OCI-LY3 (cell line): ENCODE measurements around the gene CAMK1D.
A peak's percentile ranks its signal among the peaks of the same experiment; 100 is the strongest.

Experiments used
- H2AFZ ChIP-seq: fragments of 200-600, 300-600 bp; shearing (Covaris generic); 2 replicates; pipeline ENCODE4 v1.6.0; 2014; ENCODE audit warnings: antibody characterized with exemption, low read depth, low read length
- H3K27ac ChIP-seq: fragments of 200-600, 300-600 bp; sonication (generic); 2 replicates; pipeline ENCODE4 v1.5.1; 2014; ENCODE audit warnings: mild to moderate bottlenecking, low read length, moderate library complexity, mixed read lengths
- H3K27me3 ChIP-seq: fragments of 200-600, 300-600 bp; sonication (generic); 2 replicates; pipeline ENCODE4 v1.6.1; 2014; ENCODE audit warnings: low read depth, low read length, mixed read lengths
- H3K36me3 ChIP-seq: fragments of 200-600, 300-600 bp; sonication (generic); replicated peaks from 2 replicates; pipeline ENCODE3; 2014; ENCODE audit warnings: low read depth, low read length, mixed read lengths
- H3K4me1 ChIP-seq: fragments of 300-600, 200-600 bp; sonication (generic); 2 replicates; pipeline ENCODE4 v1.6.1; 2014; ENCODE audit warnings: low read length, mixed read lengths
- H3K4me2 ChIP-seq: fragments of 200-600, 300-600 bp; sonication (generic); 2 replicates; pipeline ENCODE4 v1.6.1; 2014; ENCODE audit warnings: low read length, mixed read lengths
- H3K4me3 ChIP-seq: fragments of 300-600, 200-600 bp; sonication (generic); 2 replicates; pipeline ENCODE4 v1.5.1; 2014; ENCODE audit warnings: antibody characterized with exemption, mild to moderate bottlenecking, low read length, moderate library complexity
- H3K79me2 ChIP-seq: fragments of 300-600, 200-600 bp; shearing (Covaris generic); 2 replicates; pipeline ENCODE4 v1.6.1; 2014; ENCODE audit warnings: mild to moderate bottlenecking, low read length, mixed read lengths
- H3K9ac ChIP-seq: fragments of 300-600, 200-600 bp; shearing (Covaris generic); 2 replicates; pipeline ENCODE4 v1.6.0; 2014; ENCODE audit warnings: mild to moderate bottlenecking, low read length, moderate library complexity
- H3K9me3 ChIP-seq: fragments of 200-600, 300-600 bp; shearing (Covaris generic); 2 replicates; pipeline ENCODE4 v1.6.1; 2014; ENCODE audit warnings: low read length, mixed read lengths; ENCODE audit not compliant: insufficient read depth
- H4K20me1 ChIP-seq: fragments of 200-600, 300-600 bp; sonication (generic); 2 replicates; pipeline ENCODE4 v1.6.1; 2016; ENCODE audit warnings: low read length, mixed read lengths; ENCODE audit not compliant: insufficient read depth
- CTCF ChIP-seq: fragments of 200-600, 300-600 bp; sonication (generic); IDR thresholded peaks from 2 replicates; pipeline ENCODE4 v1.5.1; 2014; ENCODE audit warnings: antibody characterized with exemption, low read length, low read depth
- EZH2phosphoT487 ChIP-seq: fragments of 200-600 bp; shearing (Covaris generic); IDR thresholded peaks from 2 replicates; pipeline ENCODE4 v1.6.1; 2018; ENCODE audit warnings: antibody characterized with exemption, mixed run types, low read depth

Gene CAMK1D

GRCh38 chr10:12564173-12564572 lies 214.8 kb downstream of the CAMK1D start:
- H3K36me3 ChIP-seq = no peaks in the 10 kb centered on the region
- no peak overlapping the region for H3K9ac ChIP-seq
- peaks cover 66% of the 10 kb centered on the region for H4K20me1 ChIP-seq
- no peaks in the 10 kb centered on the region for H3K27me3 ChIP-seq
- TF ChIP-seq CTCF = no peak
- TF ChIP-seq EZH2phosphoT487 = no peak
- no peak overlapping the region for H3K4me3 ChIP-seq
- no peak overlapping the region for H2AFZ ChIP-seq
- peak overlapping the region; percentile 0 for H3K4me2 ChIP-seq
- no peaks in the 10 kb centered on the region for H3K9me3 ChIP-seq
- peaks cover 20% of the 10 kb centered on the region for H3K4me1 ChIP-seq
- peaks cover 22% of the 10 kb centered on the region for H3K79me2 ChIP-seq
- H3K27ac ChIP-seq = no peak overlapping the region

- peaks cover 19% of the 10 kb centered on the region for H3K4me1 ChIP-seq
- H3K4me2 ChIP-seq = no peak overlapping the region
- H2AFZ ChIP-seq = no peak overlapping the region
- no peaks in the 10 kb centered on the region for H3K36me3 ChIP-seq
- TF ChIP-seq EZH2phosphoT487 (no peak), CTCF (no peak)
- peaks cover 53% of the 10 kb centered on the region for H4K20me1 ChIP-seq
- peaks cover 22% of the 10 kb centered on the region for H3K79me2 ChIP-seq
- H3K27ac ChIP-seq = no peak overlapping the region
- no peaks in the 10 kb centered on the region for H3K9me3 ChIP-seq
- H3K27me3 ChIP-seq = no peaks in the 10 kb centered on the region
- H3K4me3 ChIP-seq = no peak overlapping the region
- H3K9ac ChIP-seq = no peak overlapping the region
These were observed 217.1 kb downstream of the CAMK1D start for GRCh38 chr10:12566161-12567115.

- no peak overlapping the region for H3K4me3 ChIP-seq
- TF ChIP-seq EZH2phosphoT487 (no peak), CTCF (no peak)
- H3K4me2 ChIP-seq = no peak overlapping the region
- peaks cover 18% of the 10 kb centered on the region for H3K79me2 ChIP-seq
- no peak overlapping the region for H3K9ac ChIP-seq
- H2AFZ ChIP-seq = no peak overlapping the region
- H3K36me3 ChIP-seq = no peaks in the 10 kb centered on the region
- peaks cover 35% of the 10 kb centered on the region for H4K20me1 ChIP-seq
- H3K9me3 ChIP-seq = no peaks in the 10 kb centered on the region
- no peaks in the 10 kb centered on the region for H3K27me3 ChIP-seq
- H3K27ac ChIP-seq = no peak overlapping the region
- H3K4me1 ChIP-seq = peaks cover 11% of the 10 kb centered on the region
These were observed 219.2 kb downstream of the CAMK1D start for GRCh38 chr10:12568391-12569009.

GRCh38 chr10:12572281-12572680 lies 222.9 kb downstream of the CAMK1D start:
- H3K9ac ChIP-seq = no peak overlapping the region
- H3K27me3 ChIP-seq = no peaks in the 10 kb centered on the region
- H3K27ac ChIP-seq = no peak overlapping the region
- H3K4me1 ChIP-seq = no peaks in the 10 kb centered on the region
- H3K4me3 ChIP-seq = no peak overlapping the region
- peaks cover 4% of the 10 kb centered on the region for H4K20me1 ChIP-seq
- no peak overlapping the region for H3K4me2 ChIP-seq
- H3K79me2 ChIP-seq = peaks cover under 1% of the 10 kb centered on the region; the same call in 1 of the 2 replicates
- 0 out of 2 replicates have a peak, but pooled peaks cover 3% of the 10 kb centered on the region for H3K9me3 ChIP-seq
- H2AFZ ChIP-seq = no peak overlapping the region
- no peak for TF ChIP-seq EZH2phosphoT487
- no peak for TF ChIP-seq CTCF
- no peaks in the 10 kb centered on the region for H3K36me3 ChIP-seq
